Measurements from ENCODE around the gene SVBP. TPM values are rescaled to one million over a fixed set of nuclear protein-coding genes. Genes with fewer than 3 reads are reported as not detected.

The SVBP gene
- total RNA-seq, 1 experiment from 2014 or later = 41.3 TPM

DNA sequence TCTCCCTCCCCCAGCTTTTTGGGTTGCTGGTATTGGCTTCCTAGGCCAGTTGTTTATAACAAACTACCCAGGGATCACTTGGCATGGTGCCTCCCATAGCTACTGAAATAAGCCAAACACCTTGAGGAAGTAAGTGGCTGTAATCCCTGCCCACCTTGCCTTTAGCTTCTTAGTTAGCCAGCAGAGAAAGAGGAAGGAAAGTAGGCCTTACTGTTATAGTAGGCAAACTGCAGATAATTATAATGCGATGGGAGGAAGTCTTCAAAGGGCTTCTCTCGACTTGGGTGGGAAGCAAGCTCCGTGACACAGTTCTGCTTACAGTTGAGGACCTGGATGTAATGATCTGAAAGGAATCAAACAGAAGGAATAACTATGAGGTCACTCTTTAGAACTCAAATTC, 58.6 kb downstream of the SVBP start:
- H4K20me1 ChIP-seq (ENCODE audit: control insufficient read depth, insufficient read depth, insufficient read length) = no peaks in the 10 kb centered on the region
- H2BK120ac ChIP-seq (ENCODE audit: low read depth, low read length, poor library complexity, severe bottlenecking) = no peak overlapping the region
- no peak overlapping the region for H3T11ph ChIP-seq (ENCODE audit: low read length)
- H2AFZ ChIP-seq (ENCODE audit: low read length) = no peak overlapping the region
- no peak overlapping the region for H2BK5ac ChIP-seq (ENCODE audit: insufficient read length, low read length)
- no peak for DNase-seq
- H3K23ac ChIP-seq (ENCODE audit: insufficient read length, low read depth, low read length) = no peak overlapping the region
- H4K8ac ChIP-seq (replicated peaks; ENCODE audit: insufficient read length, low read depth, low read length) = no peak overlapping the region
- no peaks in the 10 kb centered on the region for H3K79me1 ChIP-seq (ENCODE audit: insufficient read depth, low read depth, low read length, poor library complexity, severe bottlenecking)
- Mint-ChIP-seq H3K4me3 (no peak overlapping the region), H3K27me3 (ENCODE audit: low read depth) (no peaks in the 10 kb centered on the region), H3K27ac (no peak overlapping the region; a peak in 1 of 7 replicates), H3K36me3 (ENCODE audit: insufficient read depth in 1 of 3, low read depth in 3 of 3) (peaks cover 34 to 69% (median 67%) of the 10 kb centered on the region in 3 experiments), H3K4me1 (peaks cover 0 to 3% of the 10 kb centered on the region in 2 experiments; a peak in 3 of 4 replicates), H3K9me3 (no peaks in the 10 kb centered on the region)
- H3K27ac ChIP-seq (ENCODE audit: insufficient read length, low read depth, low read length) = no peak overlapping the region
- TF ChIP-seq, protein P1, sequence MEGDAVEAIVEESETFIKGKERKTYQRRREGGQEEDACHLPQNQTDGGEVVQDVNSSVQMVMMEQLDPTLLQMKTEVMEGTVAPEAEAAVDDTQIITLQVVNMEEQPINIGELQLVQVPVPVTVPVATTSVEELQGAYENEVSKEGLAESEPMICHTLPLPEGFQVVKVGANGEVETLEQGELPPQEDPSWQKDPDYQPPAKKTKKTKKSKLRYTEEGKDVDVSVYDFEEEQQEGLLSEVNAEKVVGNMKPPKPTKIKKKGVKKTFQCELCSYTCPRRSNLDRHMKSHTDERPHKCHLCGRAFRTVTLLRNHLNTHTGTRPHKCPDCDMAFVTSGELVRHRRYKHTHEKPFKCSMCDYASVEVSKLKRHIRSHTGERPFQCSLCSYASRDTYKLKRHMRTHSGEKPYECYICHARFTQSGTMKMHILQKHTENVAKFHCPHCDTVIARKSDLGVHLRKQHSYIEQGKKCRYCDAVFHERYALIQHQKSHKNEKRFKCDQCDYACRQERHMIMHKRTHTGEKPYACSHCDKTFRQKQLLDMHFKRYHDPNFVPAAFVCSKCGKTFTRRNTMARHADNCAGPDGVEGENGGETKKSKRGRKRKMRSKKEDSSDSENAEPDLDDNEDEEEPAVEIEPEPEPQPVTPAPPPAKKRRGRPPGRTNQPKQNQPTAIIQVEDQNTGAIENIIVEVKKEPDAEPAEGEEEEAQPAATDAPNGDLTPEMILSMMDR (conservative IDR thresholded peaks at IDR 0.05) = no peak
- H4K5ac ChIP-seq (ENCODE audit: insufficient read length, low read depth, low read length) = no peak overlapping the region
- no CpG with 5 or more reads among the region's 3 CpGs for WGBS (ENCODE audit: extremely low coverage, insufficient read length, low lambda C conversion rate)
- no peak overlapping the region for H2BK15ac ChIP-seq (ENCODE audit: low read depth, low read length)
- H3K9ac ChIP-seq (ENCODE audit: extremely low read depth, insufficient read length, low read length) = no peak overlapping the region
- H3K4me1 ChIP-seq (ENCODE audit: insufficient read depth, low read length) = no peaks in the 10 kb centered on the region
- no peak overlapping the region for H3K14ac ChIP-seq (ENCODE audit: insufficient read depth, low read length)
- H3K4ac ChIP-seq (ENCODE audit: low read depth, low read length) = no peak overlapping the region
- H3K79me2 ChIP-seq (ENCODE audit: insufficient read depth, low read length) = no peaks in the 10 kb centered on the region
- H2BK12ac ChIP-seq (ENCODE audit: insufficient read length, low read depth, low read length) = no peak overlapping the region
- H4K91ac ChIP-seq (ENCODE audit: insufficient read length, low read depth, low read length) = no peak overlapping the region
- no peak overlapping the region for H2AK5ac ChIP-seq (ENCODE audit: insufficient read length, low read length)
- H3K23me2 ChIP-seq (ENCODE audit: insufficient read length, low read depth, low read length, poor library complexity, severe bottlenecking) = no peaks in the 10 kb centered on the region
- no peak overlapping the region for H2BK20ac ChIP-seq (ENCODE audit: low read depth, low read length, poor library complexity, severe bottlenecking)
- no peak overlapping the region for H3K56ac ChIP-seq (ENCODE audit: insufficient read length, low read depth, low read length)
- no peak overlapping the region for H3K18ac ChIP-seq (ENCODE audit: insufficient read length, low read depth, low read length)
- H3K4me2 ChIP-seq (ENCODE audit: insufficient read depth, insufficient read length, low read length) = no peak overlapping the region
- no peaks in the 10 kb centered on the region for H3K27me3 ChIP-seq (ENCODE audit: insufficient read depth, low read length)
- no peaks in the 10 kb centered on the region for H3K9me3 ChIP-seq (ENCODE audit: control insufficient read depth, low read depth, low read length)
